HG02884 (cell line): Measurements from ENCODE around the gene SPO11.
"Not testable (repeated sequence)": the region's sequence is repeated elsewhere in the genome, so short reads cannot be mapped to it uniquely, and the experiment has no call there.

Experiments used
- ATAC-seq: cut with Tn5 transposase; IDR thresholded peaks from one replicate; pipeline ENCODE4 v1.9.1; 2021; ENCODE audit warnings: mild to moderate bottlenecking, moderate library complexity; ENCODE audit not compliant: unreplicated experiment

The SPO11 gene

GRCh38 chr20:57332105-57333089 lies 2.8 kb downstream of the SPO11 start:
- ATAC-seq: no peak

- ATAC-seq: no peak
Observed at GRCh38 chr20:57335392-57335791, 5.8 kb downstream of the SPO11 start.

GRCh38 chr20:57341663-57342062 lies 12.1 kb downstream of the SPO11 start:
- ATAC-seq: no peak

- no peak for ATAC-seq
Observed at GRCh38 chr20:57342829-57343228, 13.2 kb downstream of the SPO11 start.

- no peak for ATAC-seq
Observed at GRCh38 chr20:57346477-57346876, 16.9 kb downstream of the SPO11 start.

GRCh38 chr20:57347393-57347792 lies 17.8 kb downstream of the SPO11 start:
- ATAC-seq: no peak

- not testable (repeated sequence) for ATAC-seq
Observed at GRCh38 chr20:57348200-57348921, 18.8 kb downstream of the SPO11 start.

GRCh38 chr20:57348922-57349574 lies 19.4 kb downstream of the SPO11 start:
- ATAC-seq: not testable (repeated sequence)

GRCh38 chr20:57350081-57350710 lies 20.6 kb downstream of the SPO11 start:
- no peak for ATAC-seq

- not testable (repeated sequence) for ATAC-seq
Observed at GRCh38 chr20:57350726-57351041, 21.1 kb downstream of the SPO11 start.

GRCh38 chr20:57351042-57351783 lies 21.6 kb downstream of the SPO11 start, which contains the start of gene RAE1:
TSS of gene RAE1 (plus strand) at chr20:57351255. CDS start at chr20:57354039, 2,784 bp downstream.
- ATAC-seq: peak; percentile 70

GRCh38 chr20:57352305-57352704 lies 22.7 kb downstream of the SPO11 start:
- no peak for ATAC-seq

- no peak for ATAC-seq
Observed at GRCh38 chr20:57353351-57353750, 23.7 kb downstream of the SPO11 start.

GRCh38 chr20:57361517-57361916 lies 31.9 kb downstream of the SPO11 start:
- ATAC-seq: no peak

- no peak for ATAC-seq
Observed at GRCh38 chr20:57364451-57364850, 34.8 kb downstream of the SPO11 start.

- no peak for ATAC-seq
Observed at GRCh38 chr20:57369596-57369995, 40.0 kb downstream of the SPO11 start.

GRCh38 chr20:57370316-57370715 lies 40.7 kb downstream of the SPO11 start:
- ATAC-seq: no peak

- no peak for ATAC-seq
Observed at GRCh38 chr20:57371363-57371762, 41.8 kb downstream of the SPO11 start.

- no peak for ATAC-seq
Observed at GRCh38 chr20:57372157-57372556, 42.6 kb downstream of the SPO11 start.
